Ramos (cell line): ENCODE results near the gene CELF2.

Experiments
- in situ Hi-C: fragments of 300-500 bp; cut with MboI; formaldehyde crosslinking; loops from one replicate; pipeline ENCODE4 v1.14.3; 2022; ENCODE audit warnings: low sequenced_read_pairs; ENCODE audit not compliant: unreplicated experiment

The CELF2 gene

GRCh38 chr10:11232222-11232961 lies 214.7 kb downstream of the CELF2 start:
- in situ Hi-C loops, result no loop called here

- in situ Hi-C loops, result no loop called here
Measured at GRCh38 chr10:11234857-11235531, 217.3 kb downstream of the CELF2 start.

GRCh38 chr10:11235771-11236170 lies 218.1 kb downstream of the CELF2 start:
- in situ Hi-C loops, result no loop called here

GRCh38 chr10:11236234-11236633 lies 218.6 kb downstream of the CELF2 start:
- in situ Hi-C loops, result no loop called here

- in situ Hi-C loops, result no loop called here
Measured at GRCh38 chr10:11237571-11237970, 219.9 kb downstream of the CELF2 start.

- in situ Hi-C loops, result no loop called here
Measured at GRCh38 chr10:11238893-11239292, 221.2 kb downstream of the CELF2 start.

GRCh38 chr10:11240641-11241040 lies 223.0 kb downstream of the CELF2 start:
- in situ Hi-C loops, result no loop called here

- in situ Hi-C loops, result no loop called here
Measured at GRCh38 chr10:11242443-11243387, 225.0 kb downstream of the CELF2 start.

- in situ Hi-C loops, result no loop called here
Measured at GRCh38 chr10:11243425-11244222, 226.0 kb downstream of the CELF2 start.

GRCh38 chr10:11245095-11245479 lies 227.4 kb downstream of the CELF2 start:
- in situ Hi-C loops, result no loop called here

- in situ Hi-C loops, result no loop called here
Measured at GRCh38 chr10:11245510-11245909, 227.8 kb downstream of the CELF2 start.

GRCh38 chr10:11245981-11246590 lies 228.4 kb downstream of the CELF2 start:
- in situ Hi-C loops, result no loop called here

- in situ Hi-C loops, result no loop called here
Measured at GRCh38 chr10:11246752-11247467, 229.2 kb downstream of the CELF2 start.

GRCh38 chr10:11249152-11249807 lies 231.6 kb downstream of the CELF2 start:
- in situ Hi-C loops, result no loop called here

- in situ Hi-C loops, result loop anchor here (25.0 kb wide), 1 partner anchor 1913 kb away; no protein-coding TSS in a partner anchor
Measured at GRCh38 chr10:11249808-11250195, 232.1 kb downstream of the CELF2 start.

- in situ Hi-C loops, result loop anchor here (25.0 kb wide), 1 partner anchor 1913 kb away; no protein-coding TSS in a partner anchor
Measured at GRCh38 chr10:11250304-11250703, 232.6 kb downstream of the CELF2 start.

- in situ Hi-C loops, result loop anchor here (25.0 kb wide), 1 partner anchor 1916 kb away; no protein-coding TSS in a partner anchor
Measured at GRCh38 chr10:11252887-11253286, 235.2 kb downstream of the CELF2 start.

- in situ Hi-C loops, result loop anchor here (25.0 kb wide), 1 partner anchor 1916 kb away; no protein-coding TSS in a partner anchor
Measured at GRCh38 chr10:11253385-11254002, 235.8 kb downstream of the CELF2 start.
